GM18526 (cell line): ENCODE data around the gene PERM1.

Experiments
- POLR2A ChIP-seq: IDR thresholded peaks from 3 replicates; pipeline ENCODE4 v1.6.1; 2011; ENCODE audit not compliant: insufficient read length; ENCODE audit errors: extremely low read depth

PERM1 gene

GRCh38 chr1:1001057-1001783 lies 19.3 kb upstream of the PERM1 start:
- TF ChIP-seq POLR2A, result no peak

GRCh38 chr1:1000357-1001056 lies 18.6 kb upstream of the PERM1 start:
- no peak for TF ChIP-seq POLR2A

GRCh38 chr1:999725-1000356 lies 17.9 kb upstream of the PERM1 start, which contains the start of gene HES4:
HES4 (minus strand) TSS chr1:1000097; CDS start chr1:999973, 124 bp downstream.
- peak; percentile 33 for TF ChIP-seq POLR2A

- TF ChIP-seq POLR2A, result no peak
Observed at GRCh38 chr1:998995-999724, 17.3 kb upstream of the PERM1 start.

GRCh38 chr1:998745-998994 lies 16.8 kb upstream of the PERM1 start:
- TF ChIP-seq POLR2A, result no peak

- TF ChIP-seq POLR2A, result no peak
Observed at GRCh38 chr1:997993-998744, 16.3 kb upstream of the PERM1 start.

GRCh38 chr1:997713-997992 lies 15.8 kb upstream of the PERM1 start:
- TF ChIP-seq POLR2A, result no peak

- TF ChIP-seq POLR2A, result no peak
Observed at GRCh38 chr1:996851-997712, 15.2 kb upstream of the PERM1 start.

GRCh38 chr1:995665-996633 lies 14.1 kb upstream of the PERM1 start:
- no peak for TF ChIP-seq POLR2A

GRCh38 chr1:993379-993995 lies 11.6 kb upstream of the PERM1 start:
- TF ChIP-seq POLR2A, result no peak

GRCh38 chr1:992362-992761 lies 10.5 kb upstream of the PERM1 start:
- TF ChIP-seq POLR2A, result no peak

GRCh38 chr1:991895-992294 lies 10.0 kb upstream of the PERM1 start:
- TF ChIP-seq POLR2A, result no peak

- TF ChIP-seq POLR2A, result no peak
Observed at GRCh38 chr1:985126-985525, 3.2 kb upstream of the PERM1 start.

- TF ChIP-seq POLR2A, result no peak
Observed at GRCh38 chr1:984476-984814, 2.6 kb upstream of the PERM1 start.
